ENCODE results near the gene ABR. TPM values are rescaled to one million over a fixed set of nuclear protein-coding genes. Genes with fewer than 3 reads are reported as not detected.

Gene ABR
- total RNA-seq, 1 experiment from 2014 or later = 172 TPM

GRCh38 chr17:1223662-1224061 is 43.9 kb upstream of the ABR start:
- ATAC-seq = no peak
- in situ Hi-C loops (cut with HindIII; ENCODE audit: low pct_unique_long_range_greater_than_20kb, low sequenced_read_pairs) (no loop called here), intact Hi-C loops (cut with micrococcal nuclease; ENCODE audit: unreplicated experiment) (no loop called here)
- no peaks in the 10 kb centered on the region for H3K36me3 ChIP-seq (ENCODE audit: control insufficient read depth, insufficient read depth, low read length)
- no peak for TF ChIP-seq SIN3A (IDR thresholded peaks at IDR 0.05; ENCODE audit: borderline replicate concordance, insufficient read depth, low read depth, low read length)
- TF ChIP-seq TCF7L2 (IDR thresholded peaks at IDR 0.05; ENCODE audit: low read depth, low read length) = no peak
- TF ChIP-seq, protein P1, sequence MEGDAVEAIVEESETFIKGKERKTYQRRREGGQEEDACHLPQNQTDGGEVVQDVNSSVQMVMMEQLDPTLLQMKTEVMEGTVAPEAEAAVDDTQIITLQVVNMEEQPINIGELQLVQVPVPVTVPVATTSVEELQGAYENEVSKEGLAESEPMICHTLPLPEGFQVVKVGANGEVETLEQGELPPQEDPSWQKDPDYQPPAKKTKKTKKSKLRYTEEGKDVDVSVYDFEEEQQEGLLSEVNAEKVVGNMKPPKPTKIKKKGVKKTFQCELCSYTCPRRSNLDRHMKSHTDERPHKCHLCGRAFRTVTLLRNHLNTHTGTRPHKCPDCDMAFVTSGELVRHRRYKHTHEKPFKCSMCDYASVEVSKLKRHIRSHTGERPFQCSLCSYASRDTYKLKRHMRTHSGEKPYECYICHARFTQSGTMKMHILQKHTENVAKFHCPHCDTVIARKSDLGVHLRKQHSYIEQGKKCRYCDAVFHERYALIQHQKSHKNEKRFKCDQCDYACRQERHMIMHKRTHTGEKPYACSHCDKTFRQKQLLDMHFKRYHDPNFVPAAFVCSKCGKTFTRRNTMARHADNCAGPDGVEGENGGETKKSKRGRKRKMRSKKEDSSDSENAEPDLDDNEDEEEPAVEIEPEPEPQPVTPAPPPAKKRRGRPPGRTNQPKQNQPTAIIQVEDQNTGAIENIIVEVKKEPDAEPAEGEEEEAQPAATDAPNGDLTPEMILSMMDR (IDR thresholded peaks at IDR 0.05) = no peak
- no peak for TF ChIP-seq POLR2AphosphoS5 (IDR thresholded peaks at IDR 0.05; ENCODE audit: low read depth, low read length)
- TF ChIP-seq REST (IDR thresholded peaks at IDR 0.05; ENCODE audit: insufficient read depth in 1 of 2, low read depth in 2 of 2, low read length in 1 of 2) = no peak
- no peaks in the 10 kb centered on the region for H3K9me3 ChIP-seq (ENCODE audit: control insufficient read depth, insufficient read depth, low read depth, low read length)
- no peak for DNase-seq (ENCODE audit: low read depth, low spot score)
- H3K4me3 ChIP-seq (ENCODE audit: low read depth in 2 of 2, low read length in 2 of 2) = no peak overlapping the region
- CTCF ChIA-PET = no interaction called here
- no peak overlapping the region for H3K27ac ChIP-seq (ENCODE audit: low read length)
- POLR2A ChIA-PET = no interaction called here
- no TSS peak for BruUV-seq (replicated peaks)
- H3K4me1 ChIP-seq (ENCODE audit: control insufficient read depth, insufficient read depth, low read length) = peaks cover 3% of the 10 kb centered on the region; the same call in 1 of the 2 replicates
- H3K27me3 ChIP-seq (ENCODE audit: control insufficient read depth, insufficient read depth, low read length) = no peaks in the 10 kb centered on the region

GRCh38 chr17:1222321-1222720 is 42.5 kb upstream of the ABR start:
- no peak overlapping the region for H3K4me3 ChIP-seq (ENCODE audit: low read depth in 2 of 2, low read length in 2 of 2)
- ATAC-seq (no peak), DNase-seq (ENCODE audit: low read depth, low spot score) (no peak)
- H3K4me1 ChIP-seq (ENCODE audit: control insufficient read depth, insufficient read depth, low read length) = no peaks in the 10 kb centered on the region; the same call in 1 of the 2 replicates
- H3K27ac ChIP-seq (ENCODE audit: low read length) = no peak overlapping the region
- no peaks in the 10 kb centered on the region for H3K9me3 ChIP-seq (ENCODE audit: control insufficient read depth, insufficient read depth, low read depth, low read length)
- BruUV-seq (replicated peaks) = no TSS peak
- no peaks in the 10 kb centered on the region for H3K36me3 ChIP-seq (ENCODE audit: control insufficient read depth, insufficient read depth, low read length)
- no peaks in the 10 kb centered on the region for H3K27me3 ChIP-seq (ENCODE audit: control insufficient read depth, insufficient read depth, low read length)
- TF ChIP-seq POLR2AphosphoS5 (IDR thresholded peaks at IDR 0.05; ENCODE audit: low read depth, low read length) (no peak), REST (IDR thresholded peaks at IDR 0.05; ENCODE audit: insufficient read depth in 1 of 2, low read depth in 2 of 2, low read length in 1 of 2) (no peak), TCF7L2 (IDR thresholded peaks at IDR 0.05; ENCODE audit: low read depth, low read length) (no peak), SIN3A (IDR thresholded peaks at IDR 0.05; ENCODE audit: borderline replicate concordance, insufficient read depth, low read depth, low read length) (no peak)
- TF ChIP-seq, protein P1 (IDR thresholded peaks at IDR 0.05) = no peak
- in situ Hi-C loops (cut with HindIII; ENCODE audit: low pct_unique_long_range_greater_than_20kb, low sequenced_read_pairs) (no loop called here), intact Hi-C loops (cut with micrococcal nuclease; ENCODE audit: unreplicated experiment) (no loop called here)
- CTCF ChIA-PET = no interaction called here
- POLR2A ChIA-PET = no interaction called here
